A673 (cell line): ENCODE results near the gene CARS1. TPM values are rescaled to one million over a fixed set of nuclear protein-coding genes. Genes with fewer than 3 reads are reported as not detected.

Source experiments
- BruUV-seq: library from RNA; stranded (reverse); fragments of 400-500 nt; replicated peaks from 2 replicates; lab custom pipeline; 2021; lab: Mats Ljungman, UMichigan
- CTCF ChIA-PET: fragments of 300-600 bp; sonication (Branson Sonifier 250); formaldehyde crosslinking; loops from one replicate; lab custom pipeline; 2022; ENCODE audit warnings: antibody characterized with exemption; lab: Charles Lee
- POLR2A ChIA-PET: fragments of 300-600 bp; sonication (Branson Sonifier 250); formaldehyde crosslinking; loops from one replicate; lab custom pipeline; 2022; ENCODE audit warnings: antibody characterized with exemption; ENCODE audit not compliant: low non-redundant PET; lab: Charles Lee
- DNase-seq: peaks from one replicate; pipeline ENCODE4 v3.0.0-alpha.2; 2015; ENCODE audit warnings: low spot score
- H3K27ac ChIP-seq: fragments of 200-600 bp; sonication (generic); 2 replicates; pipeline ENCODE4 v1.5.1; 2016; ENCODE audit warnings: mixed run types, low read depth, mild to moderate bottlenecking, mixed read lengths, antibody characterized with exemption, low read length; ENCODE audit not compliant: poor library complexity, severe bottlenecking
- H3K27me3 ChIP-seq: fragments of 200-600 bp; sonication (generic); replicated peaks from 2 replicates; pipeline ENCODE4 v1.6.1; 2017; ENCODE audit warnings: mixed run types, low read depth, mild to moderate bottlenecking, mixed read lengths, antibody characterized with exemption, low read length; ENCODE audit not compliant: insufficient read depth, poor library complexity
- H3K36me3 ChIP-seq: fragments of 200-600 bp; sonication (generic); 2 replicates; pipeline ENCODE4 v1.6.1; 2016; ENCODE audit warnings: mixed run types, mild to moderate bottlenecking, mixed read lengths, antibody characterized with exemption, low read length; ENCODE audit not compliant: insufficient read depth, poor library complexity, severe bottlenecking
- H3K4me1 ChIP-seq: fragments of 200-600 bp; sonication (generic); 2 replicates; pipeline ENCODE4 v1.6.1; 2017; ENCODE audit warnings: mixed run types, mild to moderate bottlenecking, mixed read lengths, antibody characterized with exemption, low read length; ENCODE audit not compliant: insufficient read depth, poor library complexity, severe bottlenecking
- H3K4me3 ChIP-seq: fragments of 200-600 bp; sonication (generic); 2 replicates; pipeline ENCODE4 v1.5.1; 2016; ENCODE audit warnings: low read depth, mixed run types, mild to moderate bottlenecking, mixed read lengths, low read length; ENCODE audit not compliant: poor library complexity, severe bottlenecking
- H3K9me3 ChIP-seq: fragments of 200-600 bp; sonication (generic); 2 replicates; pipeline ENCODE4 v1.6.1; 2016; ENCODE audit warnings: mixed run types, low read depth, mild to moderate bottlenecking, mixed read lengths, antibody characterized with exemption, low read length; ENCODE audit not compliant: poor library complexity, severe bottlenecking
- EZH2 ChIP-seq: fragments of 200-600 bp; sonication (generic); IDR thresholded peaks from 2 replicates; pipeline ENCODE4 v1.6.1; 2017; ENCODE audit warnings: borderline replicate concordance, low read depth, mild to moderate bottlenecking, mixed read lengths, antibody characterized with exemption, low read length; ENCODE audit not compliant: poor library complexity, severe bottlenecking
- intact Hi-C: fragments of 100-400 bp; cut with micrococcal nuclease; formaldehyde crosslinking; loops from one replicate; pipeline ENCODE4 v1.10.0; 2022; ENCODE audit not compliant: unreplicated experiment
- total RNA-seq: library from RNA; stranded (reverse); gene quantifications from 2 replicates; pipeline ENCODE4 v1.2.3, GENCODE V29; 2021
- TF ChIP-seq, protein P1 (sequence below): fragments of 300-800, 200-600 bp; sonication (generic); conservative IDR thresholded peaks from 2 replicates; pipeline ENCODE4 v1.5.1; 2017; ENCODE audit warnings: low read depth, mild to moderate bottlenecking, antibody characterized with exemption, low read length, moderate library complexity, mixed read lengths

Gene CARS1
- total RNA-seq, 1 experiment from 2014 or later: 76.4 TPM

DNA sequence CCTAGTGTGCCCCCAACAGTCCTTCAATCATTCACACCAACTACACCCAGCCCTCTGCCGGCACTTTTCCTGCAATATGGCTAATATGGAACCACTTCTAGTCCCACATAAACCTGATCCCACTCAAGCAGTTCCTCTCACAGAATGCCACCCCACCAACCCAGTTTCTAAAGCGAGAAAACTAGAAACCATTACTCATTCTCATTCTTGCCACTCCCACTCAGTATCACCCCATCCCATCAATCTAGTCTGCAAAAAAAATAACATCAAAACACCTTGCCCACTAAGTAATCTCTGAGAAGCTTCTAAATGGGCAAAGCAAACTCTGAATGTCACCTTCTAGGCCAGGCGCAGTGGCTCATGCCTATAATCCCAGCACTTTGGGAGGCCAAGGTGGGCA, 83.0 kb downstream of the CARS1 start:
- no peak for DNase-seq
- Histone ChIP-seq H3K4me1 (no peaks in the 10 kb centered on the region), H3K4me3 (no peak overlapping the region), H3K27me3 (no peaks in the 10 kb centered on the region), H3K9me3 (no peaks in the 10 kb centered on the region), H3K36me3 (peaks cover 97% of the 10 kb centered on the region), H3K27ac (no peak overlapping the region)
- ChIA-PET CTCF (no interaction called here), POLR2A (no interaction called here)
- intact Hi-C loops: no loop called here
- no TSS peak for BruUV-seq
- TF ChIP-seq, protein P1, sequence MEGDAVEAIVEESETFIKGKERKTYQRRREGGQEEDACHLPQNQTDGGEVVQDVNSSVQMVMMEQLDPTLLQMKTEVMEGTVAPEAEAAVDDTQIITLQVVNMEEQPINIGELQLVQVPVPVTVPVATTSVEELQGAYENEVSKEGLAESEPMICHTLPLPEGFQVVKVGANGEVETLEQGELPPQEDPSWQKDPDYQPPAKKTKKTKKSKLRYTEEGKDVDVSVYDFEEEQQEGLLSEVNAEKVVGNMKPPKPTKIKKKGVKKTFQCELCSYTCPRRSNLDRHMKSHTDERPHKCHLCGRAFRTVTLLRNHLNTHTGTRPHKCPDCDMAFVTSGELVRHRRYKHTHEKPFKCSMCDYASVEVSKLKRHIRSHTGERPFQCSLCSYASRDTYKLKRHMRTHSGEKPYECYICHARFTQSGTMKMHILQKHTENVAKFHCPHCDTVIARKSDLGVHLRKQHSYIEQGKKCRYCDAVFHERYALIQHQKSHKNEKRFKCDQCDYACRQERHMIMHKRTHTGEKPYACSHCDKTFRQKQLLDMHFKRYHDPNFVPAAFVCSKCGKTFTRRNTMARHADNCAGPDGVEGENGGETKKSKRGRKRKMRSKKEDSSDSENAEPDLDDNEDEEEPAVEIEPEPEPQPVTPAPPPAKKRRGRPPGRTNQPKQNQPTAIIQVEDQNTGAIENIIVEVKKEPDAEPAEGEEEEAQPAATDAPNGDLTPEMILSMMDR: no peak
- no peak for TF ChIP-seq EZH2

DNA sequence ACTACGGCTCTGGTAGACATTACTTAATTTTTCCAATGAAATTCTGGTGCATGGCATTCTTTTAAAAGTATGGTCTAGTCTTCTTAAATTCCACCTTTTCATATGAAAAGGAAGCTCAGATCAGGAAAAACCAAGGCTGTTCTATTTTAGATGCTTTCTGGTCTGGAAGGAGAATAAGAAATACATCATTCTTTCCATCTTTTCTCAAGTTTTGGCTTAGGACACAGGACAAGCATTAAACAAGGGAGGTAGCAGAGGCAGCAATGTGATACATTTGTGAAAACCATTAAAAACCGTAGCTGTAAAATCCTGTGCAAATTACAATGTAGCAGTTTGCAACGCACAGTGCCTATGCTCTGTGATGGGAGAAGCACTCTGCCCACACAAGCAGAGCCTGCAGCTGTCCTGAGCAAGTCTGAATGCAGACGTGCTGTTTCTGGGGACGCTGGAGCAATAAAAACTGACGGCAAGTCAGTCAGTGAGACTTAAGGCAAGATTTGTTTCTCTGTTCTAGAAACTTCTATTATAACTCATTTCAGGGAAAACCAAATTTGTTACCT, 88.8 kb downstream of the CARS1 start:
- Histone ChIP-seq H3K9me3 (no peaks in the 10 kb centered on the region), H3K4me3 (no peak overlapping the region), H3K27me3 (no peaks in the 10 kb centered on the region), H3K27ac (no peak overlapping the region), H3K4me1 (no peaks in the 10 kb centered on the region), H3K36me3 (peaks cover 93% of the 10 kb centered on the region)
- ChIA-PET POLR2A (no interaction called here), CTCF (no interaction called here)
- no peak for DNase-seq
- TF ChIP-seq, protein P1: no peak
- TF ChIP-seq EZH2: no peak
- intact Hi-C loops: no loop called here
- no TSS peak for BruUV-seq

DNA sequence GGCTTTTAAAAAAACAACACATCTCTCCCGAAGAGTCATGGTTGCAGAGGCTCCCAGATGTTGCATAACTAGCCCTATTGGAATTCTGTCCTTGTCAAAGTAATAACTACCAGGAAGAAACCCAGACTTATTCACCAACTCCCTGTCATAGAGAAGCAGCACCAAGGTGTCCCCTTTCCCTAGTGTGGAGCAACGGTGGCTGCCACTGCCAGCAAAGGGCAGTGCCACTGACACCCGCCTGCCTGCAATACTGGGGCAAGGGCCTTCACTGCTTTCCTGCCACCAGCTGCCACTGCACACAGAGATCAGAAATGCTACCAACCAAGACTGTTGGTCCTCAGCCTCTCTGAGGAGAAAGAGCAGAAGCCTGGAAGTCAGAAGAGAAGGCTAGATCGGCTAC, 92.4 kb downstream of the CARS1 start:
- BruUV-seq: no TSS peak
- POLR2A ChIA-PET: no interaction called here
- intact Hi-C loops: no loop called here
- no peak for TF ChIP-seq EZH2
- TF ChIP-seq, protein P1: no peak
- Histone ChIP-seq H3K27me3 (no peaks in the 10 kb centered on the region), H3K36me3 (peaks cover 76% of the 10 kb centered on the region), H3K4me3 (no peak overlapping the region), H3K4me1 (no peaks in the 10 kb centered on the region), H3K9me3 (no peaks in the 10 kb centered on the region), H3K27ac (no peak overlapping the region)
- no peak for DNase-seq
- CTCF ChIA-PET: no interaction called here
